ENCODE data around the gene AOAH. TPM values are rescaled to one million over a fixed set of nuclear protein-coding genes. Genes with fewer than 3 reads are reported as not detected.
A peak's percentile ranks its signal among the peaks of the same experiment; 100 is the strongest.

AOAH gene
- total and polyA plus RNA-seq, 2 experiments from 2014 or later, result not detected

DNA sequence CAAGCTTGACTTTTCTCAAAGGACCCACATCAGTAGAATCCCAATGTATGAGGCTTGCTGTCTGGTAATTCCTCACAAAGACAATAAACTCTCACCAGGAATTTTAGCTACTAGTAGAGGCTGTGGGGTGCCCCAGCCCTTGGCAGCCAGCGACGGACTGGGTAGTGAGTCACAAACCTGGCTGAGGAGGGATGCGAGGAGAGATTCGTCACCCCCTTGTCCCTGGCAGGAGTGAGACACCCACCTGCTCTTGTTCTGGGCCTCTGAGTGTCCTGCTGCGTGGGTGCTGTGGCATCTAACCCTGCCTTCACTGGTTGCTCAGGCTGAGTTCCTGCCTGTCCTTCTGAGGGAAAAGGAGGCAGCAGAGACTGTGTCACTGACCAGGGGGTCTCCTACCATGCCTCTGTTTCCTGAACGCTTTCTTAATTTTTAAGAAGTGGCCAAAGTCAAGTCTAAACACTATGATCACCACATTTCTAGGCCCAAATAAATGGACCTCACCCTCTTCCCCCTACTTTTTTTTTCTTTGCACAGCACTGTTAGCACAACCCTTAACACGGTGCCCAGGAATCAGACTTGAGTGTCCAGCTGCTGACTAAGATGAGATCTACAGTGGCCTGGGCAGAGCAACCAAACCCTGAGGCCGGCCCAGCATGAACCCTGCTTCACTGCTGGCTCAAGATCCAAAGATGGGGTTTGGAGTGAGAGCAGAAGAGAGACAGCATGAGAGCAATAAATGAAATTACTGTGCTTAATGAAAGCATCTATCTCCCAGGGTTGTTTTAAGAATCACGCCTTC lies 188.2 kb downstream of the AOAH start:
- Histone ChIP-seq H3K9me2 (ENCODE audit: insufficient read depth) (no peaks in the 10 kb centered on the region), H3K27ac (no peak overlapping the region), H3K27me3 (replicated peaks; ENCODE audit: insufficient read depth) (peaks cover 8% of the 10 kb centered on the region; the same call in 1 of the 2 replicates), H3K4me1 (ENCODE audit: insufficient read depth) (no peaks in the 10 kb centered on the region), H3K9me3 (ENCODE audit: low read depth) (no peaks in the 10 kb centered on the region), H3K4me3 (no peak overlapping the region), H2AFZ (no peak overlapping the region), H3K4me2 (ENCODE audit: unreplicated experiment) (no peak overlapping the region), H3K36me3 (ENCODE audit: low read depth) (no peaks in the 10 kb centered on the region), H3F3A (ENCODE audit: insufficient read depth) (no peaks in the 10 kb centered on the region), H3K79me2 (ENCODE audit: insufficient read depth) (no peaks in the 10 kb centered on the region), H4K20me1 (ENCODE audit: insufficient read depth) (no peaks in the 10 kb centered on the region), H3K9ac (no peak overlapping the region)
- peak; percentile 9 for DNase-seq
- 62 to 68% methylated on average over 9 of the region's 9 CpGs for WGBS, 2 experiments (ENCODE audit: low coverage in 1 of 2, low lambda C conversion rate in 2 of 2, missing lambda C conversion rate in 2 of 2)
- in situ Hi-C loops (cut with MboI), result no loop called here
- TF ChIP-seq EZH2phosphoT487 (IDR thresholded peaks at IDR 0.05; ENCODE audit: insufficient read depth, low read depth) (no peak), EZH2 (IDR thresholded peaks at IDR 0.05; ENCODE audit: insufficient read depth, poor library complexity, severe bottlenecking) (no peak)

- H3K27me3 ChIP-seq (replicated peaks; ENCODE audit: insufficient read depth), result peaks cover 5% of the 10 kb centered on the region; the same call in 1 of the 2 replicates
- DNase-seq, result no peak
- no peaks in the 10 kb centered on the region for H4K20me1 ChIP-seq (ENCODE audit: insufficient read depth)
- no peak overlapping the region for H3K27ac ChIP-seq
- no peaks in the 10 kb centered on the region for H3K36me3 ChIP-seq (ENCODE audit: low read depth)
- 58 to 68% methylated on average over 7 of the region's 7 CpGs for WGBS, 2 experiments (ENCODE audit: low coverage in 1 of 2, low lambda C conversion rate in 2 of 2, missing lambda C conversion rate in 2 of 2)
- no peaks in the 10 kb centered on the region for H3K4me1 ChIP-seq (ENCODE audit: insufficient read depth)
- in situ Hi-C loops (cut with MboI), result no loop called here
- H3K9ac ChIP-seq, result no peak overlapping the region
- no peaks in the 10 kb centered on the region for H3K79me2 ChIP-seq (ENCODE audit: insufficient read depth)
- H3K4me3 ChIP-seq, result no peak overlapping the region
- no peaks in the 10 kb centered on the region for H3K9me2 ChIP-seq (ENCODE audit: insufficient read depth)
- H2AFZ ChIP-seq, result no peak overlapping the region
- no peaks in the 10 kb centered on the region for H3K9me3 ChIP-seq (ENCODE audit: low read depth)
- no peaks in the 10 kb centered on the region for H3F3A ChIP-seq (ENCODE audit: insufficient read depth)
- TF ChIP-seq EZH2phosphoT487 (IDR thresholded peaks at IDR 0.05; ENCODE audit: insufficient read depth, low read depth), result no peak
- TF ChIP-seq EZH2 (IDR thresholded peaks at IDR 0.05; ENCODE audit: insufficient read depth, poor library complexity, severe bottlenecking), result no peak
- no peak overlapping the region for H3K4me2 ChIP-seq (ENCODE audit: unreplicated experiment)
Observed at GRCh38 chr7:36533717-36534116, 190.6 kb downstream of the AOAH start.

DNA sequence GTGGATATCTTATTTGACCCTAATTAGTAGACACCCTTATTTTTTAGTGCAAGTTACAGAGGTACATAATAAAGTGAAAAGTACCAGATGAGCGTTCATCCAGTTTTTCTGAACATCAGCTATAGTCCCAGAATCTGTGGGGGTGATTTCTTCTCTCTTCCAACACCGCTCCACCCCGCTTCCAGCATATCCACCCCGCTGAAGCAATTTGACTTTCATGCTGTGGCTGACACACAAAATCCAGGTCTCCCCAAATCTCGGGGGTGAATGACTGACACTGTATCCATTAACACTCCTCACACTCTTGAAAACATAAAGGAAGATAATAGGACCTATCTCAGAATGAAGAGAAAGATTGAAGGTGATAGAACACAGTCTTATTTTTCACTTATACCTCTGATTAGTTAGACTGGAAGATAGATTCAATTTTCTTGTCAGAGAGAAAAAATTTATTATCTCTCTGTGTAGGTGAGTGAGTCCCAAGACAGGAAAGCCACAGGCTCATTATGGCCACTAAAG lies 191.3 kb downstream of the AOAH start:
- 76 to 87% methylated on average over 5 of the region's 5 CpGs for WGBS, 2 experiments (ENCODE audit: low coverage in 1 of 2, low lambda C conversion rate in 2 of 2, missing lambda C conversion rate in 2 of 2)
- Histone ChIP-seq H3K4me3 (no peak overlapping the region), H3K9me3 (ENCODE audit: low read depth) (no peaks in the 10 kb centered on the region), H3K4me2 (ENCODE audit: unreplicated experiment) (no peak overlapping the region), H3K27ac (no peak overlapping the region), H3K36me3 (ENCODE audit: low read depth) (no peaks in the 10 kb centered on the region), H4K20me1 (ENCODE audit: insufficient read depth) (no peaks in the 10 kb centered on the region), H3K4me1 (ENCODE audit: insufficient read depth) (no peaks in the 10 kb centered on the region), H3K9ac (no peak overlapping the region), H2AFZ (no peak overlapping the region), H3K27me3 (replicated peaks; ENCODE audit: insufficient read depth) (peaks cover under 1% of the 10 kb centered on the region; the same call in 1 of the 2 replicates), H3K79me2 (ENCODE audit: insufficient read depth) (no peaks in the 10 kb centered on the region), H3F3A (ENCODE audit: insufficient read depth) (no peaks in the 10 kb centered on the region), H3K9me2 (ENCODE audit: insufficient read depth) (no peaks in the 10 kb centered on the region)
- in situ Hi-C loops (cut with MboI), result no loop called here
- TF ChIP-seq EZH2 (IDR thresholded peaks at IDR 0.05; ENCODE audit: insufficient read depth, poor library complexity, severe bottlenecking), result no peak
- TF ChIP-seq EZH2phosphoT487 (IDR thresholded peaks at IDR 0.05; ENCODE audit: insufficient read depth, low read depth), result no peak
- no peak for DNase-seq

DNA sequence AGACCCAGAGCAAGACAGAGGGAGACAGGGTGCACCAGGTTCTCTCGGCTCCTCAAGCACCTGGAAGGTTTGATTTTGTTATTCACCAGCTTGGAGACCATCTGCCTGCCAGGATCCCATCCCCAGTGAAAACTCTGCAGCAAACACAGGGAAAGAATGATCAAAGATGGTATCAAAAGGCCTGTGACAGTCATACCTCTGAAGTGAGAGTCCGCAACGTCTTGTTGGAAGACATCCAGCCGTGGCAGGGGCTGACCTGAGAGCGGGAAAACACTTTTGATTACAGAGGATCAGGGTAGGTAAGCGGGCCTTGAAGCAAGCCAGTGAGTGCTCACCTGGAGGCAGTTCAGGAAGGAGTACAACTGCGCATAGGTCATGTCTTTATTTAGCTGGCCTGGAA lies 192.3 kb downstream of the AOAH start:
- in situ Hi-C loops (cut with MboI), result no loop called here
- no peaks in the 10 kb centered on the region for H3K9me2 ChIP-seq (ENCODE audit: insufficient read depth)
- H3K4me1 ChIP-seq (ENCODE audit: insufficient read depth), result peaks cover 6% of the 10 kb centered on the region; the same call in 1 of the 2 replicates
- no peak overlapping the region for H3K27ac ChIP-seq
- TF ChIP-seq EZH2 (IDR thresholded peaks at IDR 0.05; ENCODE audit: insufficient read depth, poor library complexity, severe bottlenecking) (no peak), EZH2phosphoT487 (IDR thresholded peaks at IDR 0.05; ENCODE audit: insufficient read depth, low read depth) (no peak)
- H3K4me3 ChIP-seq, result no peak overlapping the region
- 67 to 70% methylated on average over 7 of the region's 7 CpGs for WGBS, 2 experiments (ENCODE audit: low coverage in 1 of 2, low lambda C conversion rate in 2 of 2, missing lambda C conversion rate in 2 of 2)
- no peaks in the 10 kb centered on the region for H4K20me1 ChIP-seq (ENCODE audit: insufficient read depth)
- no peaks in the 10 kb centered on the region for H3F3A ChIP-seq (ENCODE audit: insufficient read depth)
- H3K9me3 ChIP-seq (ENCODE audit: low read depth), result no peaks in the 10 kb centered on the region
- no peak overlapping the region for H2AFZ ChIP-seq
- no peak overlapping the region for H3K9ac ChIP-seq
- H3K79me2 ChIP-seq (ENCODE audit: insufficient read depth), result no peaks in the 10 kb centered on the region
- H3K27me3 ChIP-seq (replicated peaks; ENCODE audit: insufficient read depth), result no peaks in the 10 kb centered on the region; the same call in 1 of the 2 replicates
- no peaks in the 10 kb centered on the region for H3K36me3 ChIP-seq (ENCODE audit: low read depth)
- DNase-seq, result no peak
- H3K4me2 ChIP-seq (ENCODE audit: unreplicated experiment), result no peak overlapping the region

All from GM23248 (cell line).